Activated CD4-positive, alpha-beta T cell treated with anti-CD3 and anti-CD28 coated beads, Interleukin-2, amount 50 U/mL, for 1 hour (primary cell): ENCODE data around the gene MAP3K8.
A peak's percentile ranks its signal among the peaks of the same experiment; 100 is the strongest.
"Not testable (repeated sequence)": the region's sequence is repeated elsewhere in the genome, so short reads cannot be mapped to it uniquely, and the experiment has no call there.

Experiments
- DNase-seq: peaks from one replicate; pipeline ENCODE4 v3.0.0-alpha.2; 2020

Gene MAP3K8

GRCh38 chr10:30423655-30424275 is 10.2 kb upstream of the MAP3K8 start:
- not testable (repeated sequence) for DNase-seq

- no peak for DNase-seq
Measured at GRCh38 chr10:30425336-30426075, 8.5 kb upstream of the MAP3K8 start.

- DNase-seq = no peak
Measured at GRCh38 chr10:30430544-30431298, 3.3 kb upstream of the MAP3K8 start.

GRCh38 chr10:30431435-30431911 is 2.5 kb upstream of the MAP3K8 start:
- no peak for DNase-seq

GRCh38 chr10:30432622-30433305 is 1.2 kb upstream of the MAP3K8 start:
- no peak for DNase-seq

GRCh38 chr10:30433306-30433729 is 666 bp upstream of the MAP3K8 start:
- DNase-seq = peak; percentile 35

GRCh38 chr10:30434273-30435072 is 489 bp downstream of the MAP3K8 start:
- peak; percentile 39 for DNase-seq

- DNase-seq = no peak
Measured at GRCh38 chr10:30435073-30435422, 1.1 kb downstream of the MAP3K8 start.

- not testable (repeated sequence) for DNase-seq
Measured at GRCh38 chr10:30435499-30436167, 1.6 kb downstream of the MAP3K8 start.

GRCh38 chr10:30436191-30436611 is 2.2 kb downstream of the MAP3K8 start:
- DNase-seq = no peak

- no peak for DNase-seq
Measured at GRCh38 chr10:30436671-30437030, 2.7 kb downstream of the MAP3K8 start.

GRCh38 chr10:30437031-30437841 is 3.3 kb downstream of the MAP3K8 start:
- DNase-seq = no peak

GRCh38 chr10:30438021-30438850 is 4.3 kb downstream of the MAP3K8 start:
- DNase-seq = no peak

- DNase-seq = no peak
Measured at GRCh38 chr10:30439931-30440330, 5.9 kb downstream of the MAP3K8 start.

- DNase-seq = no peak
Measured at GRCh38 chr10:30442019-30442606, 8.1 kb downstream of the MAP3K8 start.

GRCh38 chr10:30443049-30443448 is 9.1 kb downstream of the MAP3K8 start:
- no peak for DNase-seq

GRCh38 chr10:30445711-30446110 is 11.7 kb downstream of the MAP3K8 start:
- no peak for DNase-seq

GRCh38 chr10:30447125-30447799 is 13.3 kb downstream of the MAP3K8 start:
- no peak for DNase-seq

- no peak for DNase-seq
Measured at GRCh38 chr10:30448092-30448491, 14.1 kb downstream of the MAP3K8 start.
